K562 (cell line): ENCODE measurements around the gene GARIN1A. TPM values are rescaled to one million over a fixed set of nuclear protein-coding genes. Genes with fewer than 3 reads are reported as not detected.
A peak's percentile ranks its signal among the peaks of the same experiment; 100 is the strongest.

Experiments used
- ATAC-seq: fragments of 200-7000 bp; cut with Tn5 transposase; 3 replicates; pipeline ENCODE4 v1.9.1; 2020; ENCODE audit warnings: moderate library complexity
- BruUV-seq: library from RNA; stranded (reverse); fragments of 400-500 nt; replicated peaks from 2 replicates; lab custom pipeline; 2021; lab: Mats Ljungman, UMichigan
- CTCF ChIA-PET: fragments of 300-600 bp; formaldehyde crosslinking; extraction: SDS; loops from one replicate; lab custom pipeline; 2021; ENCODE audit warnings: low intra/inter-chr PET ratio; lab: Yijun Ruan, JAX
- POLR2A ChIA-PET: fragments of 300-600, 350-650 bp; sonication (Branson Sonifier 250); formaldehyde crosslinking; extraction: SDS; loops from one replicate; lab custom pipeline; 2021; ENCODE audit warnings: antibody characterized with exemption, inconsistent platforms; lab: Yijun Ruan, JAX
- DNase-seq, 4 experiments: peaks; one replicate each; pipeline versions ENCODE4 v3.0.0 to v3.0.0-alpha.2; 2011 to 2018; ENCODE audit warnings: low spot score in 3 of 4, mixed read lengths in 3 of 4; ENCODE audit errors: extremely low read depth in 1 of 4
- FAIRE-seq: peaks from 2 replicates; lab custom pipeline; 2011; peaks lifted over from hg19 to GRCh38; lab: Jason Lieb, UNC
- H2AFZ ChIP-seq: 2 replicates; pipeline ENCODE4 v1.6.0; 2011; ENCODE audit warnings: low read depth, low read length, control low read depth, inconsistent platforms
- H3K27ac ChIP-seq: fragments of 200-600 bp; 3 replicates; pipeline ENCODE4 v1.8.0; 2011; ENCODE audit warnings: low read depth, mild to moderate bottlenecking, control low read depth, inconsistent platforms, low read length, moderate library complexity, mixed read lengths; ENCODE audit errors: extremely low read depth
- H3K27me3 ChIP-seq, 2 experiments: fragments of 300-600 bp in 1 of 2; 2 replicates in 1 of 2; 3 replicates in 1 of 2; pipeline versions ENCODE4 v1.6.0 to v1.8.0; 2011; ENCODE audit warnings: inconsistent platforms in 2 of 2, low read length in 2 of 2, mild to moderate bottlenecking in 1 of 2, mixed read lengths in 1 of 2, moderate library complexity in 1 of 2; ENCODE audit not compliant: control insufficient read depth in 2 of 2, insufficient read depth in 2 of 2
- H3K36me3 ChIP-seq: fragments of 300-600 bp; 3 replicates; pipeline ENCODE4 v1.8.0; 2011; ENCODE audit warnings: mild to moderate bottlenecking, low read length, inconsistent platforms; ENCODE audit not compliant: control insufficient read depth, insufficient read depth
- H3K4me1 ChIP-seq, 2 experiments: fragments of 200-600 bp in 1 of 2; replicated peaks in 1 of 2; 2 replicates in 1 of 2; 3 replicates in 1 of 2; pipeline versions ENCODE4 v1.5.1 to v1.8.0; 2011; ENCODE audit warnings: inconsistent platforms in 2 of 2, low read length in 2 of 2, mild to moderate bottlenecking in 1 of 2, mixed read lengths in 1 of 2, moderate library complexity in 1 of 2; ENCODE audit not compliant: control insufficient read depth in 2 of 2, insufficient read depth in 2 of 2
- H3K4me2 ChIP-seq: 2 replicates; pipeline ENCODE4 v1.6.1; 2011; ENCODE audit warnings: low read length, control low read depth, inconsistent platforms, mixed read lengths; ENCODE audit not compliant: insufficient read depth
- H3K4me3 ChIP-seq: fragments of 200-600 bp; sonication (generic), shearing (Covaris generic); 2 replicates; pipeline ENCODE4 v1.5.1; 2016; ENCODE audit warnings: control low read depth, inconsistent platforms
- H3K79me2 ChIP-seq: fragments of 200-600 bp; 3 replicates; pipeline ENCODE4 v1.8.0; 2011; ENCODE audit warnings: low read length, inconsistent platforms; ENCODE audit not compliant: control insufficient read depth, insufficient read depth
- H3K9ac ChIP-seq, 2 experiments: 2 replicates each; pipeline versions ENCODE4 v1.6.0 to v1.6.1; 2011; ENCODE audit warnings: low read depth in 2 of 2, low read length in 2 of 2, control low read depth in 1 of 2, inconsistent platforms in 1 of 2, mild to moderate bottlenecking in 1 of 2, mixed read lengths in 1 of 2; ENCODE audit not compliant: insufficient read depth in 1 of 2
- H3K9me1 ChIP-seq: one replicate; pipeline ENCODE4 v1.6.0; 2011; ENCODE audit warnings: inconsistent platforms, mild to moderate bottlenecking, low read length, moderate library complexity; ENCODE audit not compliant: control insufficient read depth, insufficient read depth
- H3K9me3 ChIP-seq: replicated peaks from 2 replicates; pipeline ENCODE4 v1.5.1; 2011; ENCODE audit warnings: low read depth, low read length, inconsistent platforms; ENCODE audit not compliant: control insufficient read depth, insufficient read depth
- H4K20me1 ChIP-seq: replicated peaks from 2 replicates; pipeline ENCODE4 v1.6.1; 2011; ENCODE audit warnings: low read length, inconsistent platforms, mixed read lengths; ENCODE audit not compliant: control insufficient read depth, insufficient read depth
- ATF7 ChIP-seq: fragments of 450-650 bp; IDR thresholded peaks from 2 replicates; pipeline ENCODE4 v1.7.1; 2014; ENCODE audit warnings: mild to moderate bottlenecking, moderate library complexity
- C11orf30 ChIP-seq: fragments of 450-650 bp; IDR thresholded peaks from 2 replicates; pipeline ENCODE4 v1.6.1; 2016; ENCODE audit warnings: low read depth, mild to moderate bottlenecking
- CEBPB ChIP-seq: fragments of 450-650 bp; IDR thresholded peaks from 2 replicates; pipeline ENCODE4 v1.6.1; 2016; ENCODE audit warnings: missing genetic modification characterization, missing compliant biosample characterization
- CEBPG ChIP-seq, 3 experiments: fragments of 200-800 bp in 1 of 3; sonication (Bioruptor generic) in 1 of 3; sonication (generic) in 1 of 3; formaldehyde crosslinking in 1 of 3; IDR thresholded peaks in 2 of 3; conservative IDR thresholded peaks in 1 of 3; 2 replicates each; pipeline versions ENCODE4 v1.6.1 to v1.8.0; 2016 to 2022; ENCODE audit warnings: missing compliant biosample characterization in 2 of 3, missing genetic modification characterization in 2 of 3, mild to moderate bottlenecking in 1 of 3, missing genetic modification reagents in 1 of 3
- DPF2 ChIP-seq: fragments of 450-650 bp; IDR thresholded peaks from 2 replicates; pipeline ENCODE4 v1.6.1; 2016
- GATAD2B ChIP-seq: fragments of 450-650 bp; IDR thresholded peaks from 2 replicates; pipeline ENCODE4 v1.6.1; 2017; ENCODE audit warnings: mild to moderate bottlenecking, borderline replicate concordance
- HIVEP1 ChIP-seq: fragments of 250-450 bp; sonication (Bioruptor Pico); IDR thresholded peaks from 2 replicates; pipeline ENCODE4 v1.4.0; 2020; ENCODE audit warnings: mild to moderate bottlenecking
- KDM4B ChIP-seq, 2 experiments: fragments of 450-650 bp in 1 of 2; sonication (generic) in 1 of 2; IDR thresholded peaks; 2 replicates each; pipeline ENCODE4 v1.6.1; 2016 to 2017; ENCODE audit warnings: borderline replicate concordance in 2 of 2, antibody characterized with exemption in 1 of 2, low read depth in 1 of 2, mild to moderate bottlenecking in 1 of 2
- MAFF ChIP-seq: IDR thresholded peaks from 2 replicates; pipeline ENCODE4 v1.6.1; 2012; ENCODE audit warnings: low read length, improper control_type of control experiment
- MAFK ChIP-seq: IDR thresholded peaks from 2 replicates; pipeline ENCODE4 v1.6.1; 2011; ENCODE audit warnings: low read length, improper control_type of control experiment
- RFX7 ChIP-seq: fragments of 250-450 bp; sonication (Bioruptor Pico); IDR thresholded peaks from 2 replicates; pipeline ENCODE4 v1.5.1; 2021; ENCODE audit warnings: mild to moderate bottlenecking
- SMARCE1 ChIP-seq: fragments of 450-650 bp; IDR thresholded peaks from 2 replicates; pipeline ENCODE4 v1.7.1; 2016; ENCODE audit warnings: mild to moderate bottlenecking
- TRIM24 ChIP-seq, 2 experiments: fragments of 450-650 bp; IDR thresholded peaks; 2 replicates each; pipeline ENCODE4 v1.6.1; 2016
- ZBTB17 ChIP-seq: fragments of 450-650 bp; formaldehyde crosslinking; IDR thresholded peaks from 2 replicates; pipeline ENCODE4 v1.4.0; 2020; ENCODE audit warnings: mild to moderate bottlenecking
- ZBTB43 ChIP-seq: sonication (generic); formaldehyde crosslinking; IDR thresholded peaks from 2 replicates; pipeline ENCODE4 v1.8.0; 2023; ENCODE audit warnings: mild to moderate bottlenecking, missing genetic modification reagents
- ZNF316 ChIP-seq: fragments of 450-650 bp; IDR thresholded peaks from 2 replicates; pipeline ENCODE4 v1.6.1; 2016
- ZNF354B ChIP-seq: fragments of 250-450 bp; sonication (Bioruptor Pico); IDR thresholded peaks from 2 replicates; pipeline ENCODE4 v1.4.0; 2020
- WGBS: fragments of 100-300 bp; shearing (Covaris generic); methylation state at CpG from one replicate; pipeline ENCODE4 v1.1.6; 2016; ENCODE audit warnings: low coverage, mixed read lengths; ENCODE audit not compliant: insufficient coverage; ENCODE audit errors: missing lambda C conversion rate; 5-methylcytosine and 5-hydroxymethylcytosine counted together
- in situ Hi-C: fragments of 300-500 bp; cut with MboI; formaldehyde crosslinking; loops from 4 replicates; pipeline ENCODE4 v1.15.0; 2018; ENCODE audit warnings: inconsistent platforms, mixed read lengths
- intact Hi-C: fragments of 100-400 bp; cut with micrococcal nuclease; formaldehyde crosslinking; loops from 2 replicates; pipeline ENCODE4 v1.14.2; 2022
- polyA plus RNA-seq, 8 experiments: library from polyadenylated mRNA; depleted of rRNA in 4 of 8; stranded (reverse) in 5 of 8; unstranded in 3 of 8; fragments of >200 nt; fragmentation: Nextera tagmentation in 2 of 8; fragmentation: Illumina TruSeq in 1 of 8; extraction: Ambion mirVana in 2 of 8; extraction: Trizol in 1 of 8; gene quantifications; 2 replicates each; pipeline versions ENCODE4 v1.2.1 to v1.2.3, GENCODE V29; 2011 to 2014; ENCODE audit warnings: inconsistent platforms in 1 of 8, missing spikeins in 1 of 8
- total RNA-seq, 7 experiments: library from RNA; depleted of rRNA in 6 of 7; stranded (reverse); fragments of >200 nt in 6 of 7; fragmentation: Illumina TruSeq in 2 of 7; extraction: Trizol in 2 of 7; gene quantifications; 2 replicates each; pipeline versions ENCODE4 v1.2.1 to v1.2.3, GENCODE V29; 2011 to 2021; ENCODE audit warnings: low replicate concordance in 1 of 7
- TF ChIP-seq, protein P1 (sequence below), 2 experiments: fragments of 450-650 bp in 1 of 2; sonication (generic) in 1 of 2; formaldehyde crosslinking in 1 of 2; IDR thresholded peaks in 1 of 2; conservative IDR thresholded peaks in 1 of 2; 2 replicates each; pipeline versions ENCODE4 v1.6.1 to v1.8.1; 2016 to 2023; ENCODE audit warnings: mild to moderate bottlenecking in 2 of 2, moderate library complexity in 2 of 2, inconsistent platforms in 1 of 2, missing genetic modification reagents in 1 of 2

The GARIN1A gene
- total and polyA plus RNA-seq, 9 of the 15 experiments (the other 6 are each of a cell fraction or from before 2014, with no cell fraction given): 0.01 to 0.41 (median 0.04) TPM; not detected in 3

DNA sequence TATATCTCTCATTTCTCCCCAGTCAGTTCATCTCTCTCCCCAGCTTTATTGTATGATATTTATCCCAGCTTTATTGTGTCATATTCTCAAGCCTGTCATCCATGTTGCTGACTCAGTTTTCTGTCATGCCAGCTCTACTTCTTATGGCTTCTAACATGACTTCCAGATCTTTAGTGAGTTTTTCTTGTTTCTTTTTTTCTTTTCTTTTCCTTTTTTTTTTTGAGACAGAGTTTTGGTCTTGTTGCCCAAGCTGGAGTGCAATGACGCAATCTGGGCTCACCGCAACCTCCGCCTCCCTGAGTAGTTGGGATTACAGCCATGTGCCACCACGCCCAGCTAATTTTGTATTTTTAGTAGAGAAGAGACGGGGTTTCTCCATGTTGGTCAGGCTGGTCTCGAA lies 38.4 kb downstream of the GARIN1A start:
- no TSS peak for BruUV-seq
- Histone ChIP-seq H4K20me1 (no peaks in the 10 kb centered on the region), H3K4me1 (0 out of 5 replicates have a peak, but pooled peaks cover 0 to 3% of the 10 kb centered on the region in 2 experiments), H3K4me3 (no peak overlapping the region), H3K79me2 (no peaks in the 10 kb centered on the region), H3K9me1 (no peaks in the 10 kb centered on the region), H3K27ac (no peak overlapping the region), H3K27me3 (peaks cover 9 to 15% of the 10 kb centered on the region in 2 experiments; a peak in 4 of 5 replicates), H3K4me2 (no peak overlapping the region), H2AFZ (no peak overlapping the region), H3K36me3 (no peaks in the 10 kb centered on the region), H3K9me3 (no peaks in the 10 kb centered on the region), H3K9ac (no peak overlapping the region)
- TF ChIP-seq KDM4B (IDR thresholded peaks at IDR 0.05; ENCODE audit: borderline replicate concordance in 2 of 2, low read depth in 1 of 2): no peak
- TF ChIP-seq RFX7 (CRISPR knock-in tag): no peak
- no peak for TF ChIP-seq ZBTB17 (CRISPR knock-in tag)
- TF ChIP-seq ZBTB43 (CRISPR knock-in tag): no peak
- no peak for TF ChIP-seq ZNF354B
- TF ChIP-seq ZNF316: peak; percentile 81
- TF ChIP-seq C11orf30: peak; percentile 65; the same call in 1 of the 2 replicates
- TF ChIP-seq MAFF: no peak
- TF ChIP-seq MAFK: 0 out of 2 replicates have a peak, but pooled peaks have one; percentile 4
- TF ChIP-seq ATF7: peak; percentile 37; the same call in 1 of the 2 replicates
- TF ChIP-seq HIVEP1: no peak
- TF ChIP-seq DPF2: peak; percentile 28; the same call in 1 of the 2 replicates
- TF ChIP-seq CEBPB (tag): peak; percentile 85
- TF ChIP-seq CEBPG (CRISPR knock-in tag; IDR thresholded peaks at IDR 0.05): peak; percentile 43; the same call in 1 of the 2 replicates
- peak; percentile 70 to 72; a peak in 3 of 4 replicates for TF ChIP-seq CEBPG (tag; conservative IDR thresholded peaks at IDR 0.05 in 1 of 2, IDR thresholded peaks at IDR 0.05 in 1 of 2)
- TF ChIP-seq TRIM24 (IDR thresholded peaks at IDR 0.05): peak; percentile 63 to 64
- 0 out of 2 replicates have a peak, but pooled peaks have one; percentile 40 for TF ChIP-seq SMARCE1
- TF ChIP-seq, protein P1, sequence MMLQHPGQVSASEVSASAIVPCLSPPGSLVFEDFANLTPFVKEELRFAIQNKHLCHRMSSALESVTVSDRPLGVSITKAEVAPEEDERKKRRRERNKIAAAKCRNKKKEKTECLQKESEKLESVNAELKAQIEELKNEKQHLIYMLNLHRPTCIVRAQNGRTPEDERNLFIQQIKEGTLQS (IDR thresholded peaks at IDR 0.05): peak; percentile 67
- TF ChIP-seq, protein P1 (CRISPR knock-in tag; conservative IDR thresholded peaks at IDR 0.05): no peak
- no peak for TF ChIP-seq GATAD2B
- no peak for ATAC-seq
- in situ Hi-C loops (no loop called here), intact Hi-C loops (no loop called here)
- no peak for DNase-seq
- WGBS: 35% methylated on average over 6 of the region's 6 CpGs
- no peak for FAIRE-seq
- ChIA-PET CTCF (no interaction called here), POLR2A (interaction anchor here (0.6 to 4.5 kb wide), 2 partner anchors 29 to 357 kb away, joined by 3 to 24 read pairs; partner anchors contain the start of gene CALU)
